ENCODE data around the gene POLR1G.

The POLR1G gene

DNA sequence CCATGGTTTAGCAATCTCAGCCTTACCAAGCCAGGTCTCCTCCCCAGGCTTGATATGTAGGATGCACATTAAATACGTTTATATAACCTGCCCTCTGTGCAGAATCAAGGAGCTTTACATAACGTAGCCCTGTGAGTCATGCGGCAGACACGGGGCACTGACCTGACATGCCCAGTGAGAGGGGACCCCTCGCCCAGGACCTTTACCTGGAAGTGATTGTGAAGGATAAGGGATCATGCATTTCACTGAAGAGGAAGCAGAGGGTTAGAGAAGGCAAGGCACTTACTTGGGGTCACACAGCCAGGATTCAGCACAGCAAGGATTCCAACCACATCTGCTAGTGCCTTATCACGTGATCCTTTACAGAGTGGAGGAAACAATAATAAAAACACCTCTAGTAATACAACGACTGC lies 42.4 kb downstream of the POLR1G start:
- no peak for DNase-seq

GRCh38 chr19:45450012-45450333 lies 43.5 kb downstream of the POLR1G start:
- no peak for DNase-seq

DNA sequence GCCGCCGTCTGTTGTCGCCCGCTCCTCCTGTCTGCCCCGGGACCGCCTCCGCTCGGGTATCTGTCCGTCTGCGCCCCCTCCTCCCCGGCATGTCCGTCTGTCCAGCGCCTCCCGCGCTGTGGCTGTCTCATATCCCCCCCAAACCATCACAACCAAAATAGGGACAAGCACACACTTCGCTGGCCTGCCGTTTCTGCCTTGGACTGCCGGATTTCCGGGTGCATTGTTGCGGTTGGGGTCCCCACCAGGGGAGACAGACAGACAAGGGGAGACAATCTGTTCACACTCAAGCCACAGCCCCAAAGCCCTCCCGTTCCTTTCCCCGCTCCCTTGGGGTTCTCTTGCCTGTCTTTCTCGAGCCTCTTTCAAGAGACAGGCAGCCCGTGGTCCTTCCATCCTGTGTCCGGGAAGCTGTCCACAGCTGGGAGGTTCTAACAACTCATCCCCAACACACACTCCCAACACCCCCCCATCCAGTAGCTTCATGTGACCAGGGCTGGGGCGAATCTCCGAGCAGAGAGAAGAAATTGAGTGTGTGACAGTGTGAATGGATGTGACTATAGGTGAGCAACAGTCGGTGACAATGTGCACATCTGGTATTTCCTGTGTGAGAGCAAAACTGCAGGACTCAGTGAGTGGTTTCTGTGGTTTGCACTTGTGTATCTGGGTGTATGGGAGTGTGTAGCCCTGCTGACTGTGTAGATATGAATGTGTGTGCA lies 44.8 kb downstream of the POLR1G start:
- no peak for DNase-seq

DNA sequence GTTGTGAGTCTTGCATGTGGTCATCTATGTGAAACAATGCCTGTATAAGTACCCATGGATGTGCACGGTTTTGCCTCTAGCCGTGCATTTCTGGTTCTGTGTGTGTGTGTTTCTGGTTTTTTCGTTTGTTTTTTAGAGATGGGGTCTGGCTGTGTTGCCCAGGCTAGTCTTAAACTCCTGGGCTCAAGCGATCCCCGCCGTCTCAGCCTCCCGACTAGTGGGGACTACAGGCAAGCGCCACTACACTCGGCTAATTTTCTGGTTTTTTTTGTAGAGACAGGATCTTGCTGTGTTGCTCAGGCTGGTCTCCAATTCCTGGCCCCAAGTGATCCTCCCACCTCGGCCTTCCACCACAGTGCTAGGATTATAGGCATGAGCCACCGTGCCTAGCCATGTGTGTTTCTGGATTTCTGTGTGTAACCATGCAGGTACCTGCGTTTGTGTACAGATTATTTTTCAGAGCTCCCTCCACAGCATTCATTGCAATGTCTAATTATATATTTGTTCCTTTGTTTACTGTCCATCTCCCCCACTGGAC lies 45.5 kb downstream of the POLR1G start:
- DNase-seq, result no peak

DNA sequence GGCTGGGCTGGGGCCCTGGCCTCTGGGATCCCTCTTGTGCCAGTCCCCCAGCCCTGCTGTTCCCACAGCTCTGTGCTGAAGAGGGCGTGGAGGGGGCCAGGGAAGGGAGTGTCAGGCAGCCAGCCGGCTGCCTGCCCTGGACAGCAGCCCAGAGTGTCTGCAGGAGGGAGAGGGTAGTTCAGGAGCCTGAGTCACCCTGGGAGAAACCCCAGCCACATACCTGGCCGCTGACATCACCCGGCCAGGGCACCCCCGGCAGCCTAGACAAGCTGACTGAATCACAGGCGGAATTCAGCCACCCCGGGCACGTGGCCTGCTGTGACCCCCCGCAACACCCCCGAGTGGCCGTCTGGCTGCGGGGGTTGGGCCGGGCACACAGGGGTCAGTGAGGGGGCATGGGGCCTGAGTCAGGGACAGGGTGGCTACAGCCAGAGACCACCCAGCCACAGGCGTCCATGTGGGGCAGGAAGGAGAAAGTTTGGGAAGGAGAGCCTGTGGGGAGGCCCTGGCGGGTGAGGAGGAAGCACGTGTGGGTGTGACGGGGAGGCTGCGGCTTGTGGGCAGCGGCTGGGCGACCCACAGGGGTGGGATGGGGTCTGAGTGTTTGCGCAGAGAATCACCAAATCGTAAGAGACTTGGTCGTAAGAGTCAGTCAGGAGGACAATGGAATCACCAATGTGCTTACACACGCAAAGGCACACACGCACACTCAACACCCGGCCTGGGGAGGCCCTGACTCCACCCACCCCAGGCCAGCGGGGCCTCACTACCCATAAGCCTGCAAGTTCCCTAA lies 49.5 kb downstream of the POLR1G start:
- DNase-seq, result peak; percentile 83

GRCh38 chr19:45456500-45456815 lies 50.0 kb downstream of the POLR1G start:
- no peak for DNase-seq

DNA sequence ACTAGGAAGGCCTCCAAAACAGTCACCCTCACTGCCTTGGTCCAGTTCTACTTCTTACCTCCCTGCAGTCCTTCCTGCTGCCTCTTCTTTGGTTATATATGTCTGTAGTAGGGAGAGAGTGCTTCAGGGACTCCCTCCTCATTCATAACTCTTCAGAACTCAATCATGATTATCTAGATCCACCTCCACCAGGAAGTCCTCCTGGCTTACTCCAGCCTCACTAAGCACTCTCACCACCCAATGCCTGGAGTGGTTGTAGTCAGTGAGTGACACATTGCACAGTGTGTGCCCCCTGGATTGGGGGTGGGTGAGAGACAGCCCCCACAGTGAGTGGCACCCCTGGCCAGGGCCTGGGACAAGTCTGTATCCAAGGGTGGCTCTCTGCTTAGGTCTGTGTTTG lies 51.3 kb downstream of the POLR1G start:
- no peak for DNase-seq

All from GDM1 (cell line).